ENCODE measurements around the gene SLC23A2.

DNA sequence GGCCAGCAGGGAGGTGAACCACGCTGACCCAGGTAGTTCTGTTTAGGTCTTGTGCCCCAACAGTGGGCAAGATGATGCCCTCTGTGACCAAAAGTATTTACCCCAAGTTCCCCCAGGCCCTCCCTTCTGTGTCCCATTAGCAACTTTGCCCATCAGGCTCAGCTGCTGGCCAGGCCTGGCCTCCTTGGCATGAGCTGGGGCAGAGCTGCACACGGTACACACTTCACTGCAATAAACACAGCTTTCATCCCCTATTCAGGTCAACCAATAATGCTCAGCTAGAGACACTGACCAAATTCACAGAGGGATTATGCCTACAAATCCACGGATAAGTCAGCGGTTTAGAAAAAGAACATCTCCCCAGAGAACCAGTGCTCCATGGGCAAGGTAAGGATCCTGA lies 103.7 kb downstream of the SLC23A2 start:
- TF ChIP-seq FOXK2 (IDR thresholded peaks at IDR 0.05) (no peak), SP1 (IDR thresholded peaks at IDR 0.05) (no peak), L3MBTL2 (conservative IDR thresholded peaks at IDR 0.05) (no peak)
